ENCODE measurements around the gene DHX34.

DNA sequence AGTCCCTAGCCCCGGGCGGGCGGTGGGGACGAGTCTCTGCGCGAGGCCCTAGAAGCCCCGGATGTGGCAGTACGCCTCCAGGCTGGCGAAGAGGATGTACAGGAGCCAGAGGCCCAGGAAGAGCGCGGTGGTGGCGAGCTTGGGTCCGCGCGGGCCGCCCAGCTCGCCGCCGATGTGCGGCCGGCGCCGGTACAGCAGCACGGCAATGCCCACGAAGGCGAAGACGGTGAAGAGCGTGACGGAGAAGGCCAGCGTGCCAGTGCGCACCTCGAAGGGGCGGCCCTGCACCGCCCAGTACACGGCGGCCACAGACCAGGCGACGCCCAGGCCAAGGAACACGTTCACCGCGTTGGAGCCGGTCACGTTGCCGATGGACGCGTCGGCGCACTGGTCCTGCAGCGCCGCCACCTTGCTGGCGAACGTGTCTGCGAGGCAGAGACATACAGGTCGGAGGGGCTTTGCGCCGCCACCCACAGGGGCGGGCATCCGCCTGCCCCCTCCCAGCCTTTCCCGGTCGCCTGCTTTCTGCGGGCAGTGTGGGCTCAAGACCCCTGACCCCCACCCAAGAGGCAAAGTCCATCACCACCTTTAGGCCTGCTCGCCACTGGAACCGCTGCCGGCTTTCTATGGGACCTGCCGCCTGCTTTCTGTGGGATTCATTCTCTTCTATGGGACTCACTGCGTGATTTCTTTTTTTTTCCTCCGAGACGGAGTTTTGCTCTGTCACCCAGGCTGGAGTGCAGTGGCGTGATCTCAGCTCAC, 81.1 kb downstream of the DHX34 start:
- TF ChIP-seq EZH2phosphoT487 (IDR thresholded peaks at IDR 0.05; ENCODE audit: insufficient read depth, low read depth) (no peak), EZH2 (IDR thresholded peaks at IDR 0.05; ENCODE audit: insufficient read depth, poor library complexity, severe bottlenecking) (no peak)
